HepG2 (cell line): ENCODE measurements around the gene OR8B12. TPM values are rescaled to one million over a fixed set of nuclear protein-coding genes. Genes with fewer than 3 reads are reported as not detected.

Experiments used
- ATAC-seq: fragments of 200-7000 bp; cut with Tn5 transposase; 3 replicates; pipeline ENCODE4 v1.9.1; 2020; ENCODE audit warnings: mild to moderate bottlenecking, moderate library complexity
- BruUV-seq: library from RNA; stranded (reverse); fragments of 400-500 nt; replicated peaks from 2 replicates; lab custom pipeline; 2021; lab: Mats Ljungman, UMichigan
- CTCF ChIA-PET: fragments of 300-600 bp; formaldehyde crosslinking; extraction: SDS; loops from one replicate; lab custom pipeline; 2021; ENCODE audit warnings: low total read pairs, inconsistent platforms, low intra/inter-chr PET ratio; lab: Yijun Ruan, JAX
- POLR2A ChIA-PET: fragments of 350-600 bp; sonication (Branson Sonifier 250); formaldehyde crosslinking; loops from one replicate; lab custom pipeline; 2020; ENCODE audit warnings: antibody characterized with exemption, inconsistent platforms; lab: Yijun Ruan, JAX
- DNase-seq: peaks from one replicate; pipeline ENCODE4 v3.0.0-alpha.2; 2015; ENCODE audit warnings: low spot score
- FAIRE-seq: peaks from 3 replicates; lab custom pipeline; 2011; peaks lifted over from hg19 to GRCh38; lab: Jason Lieb, UNC
- H2AFZ ChIP-seq: one replicate; pipeline ENCODE4 v1.6.1; 2011; ENCODE audit warnings: low read length, inconsistent platforms
- H3K27ac ChIP-seq: fragments of 300-600 bp; 3 replicates; pipeline ENCODE4 v1.8.0; 2011; ENCODE audit warnings: mixed run types, mild to moderate bottlenecking, mixed read lengths, low read length, inconsistent platforms; ENCODE audit not compliant: insufficient read depth; ENCODE audit errors: extremely low read length
- H3K27me3 ChIP-seq, 2 experiments: fragments of 200-600 bp in 1 of 2; 2 replicates in 1 of 2; 3 replicates in 1 of 2; pipeline versions ENCODE4 v1.6.0 to v1.8.0; 2011; ENCODE audit warnings: low read length in 2 of 2, mild to moderate bottlenecking in 2 of 2, moderate library complexity in 2 of 2, inconsistent platforms in 1 of 2; ENCODE audit not compliant: insufficient read depth in 2 of 2, control insufficient read depth in 1 of 2
- H3K36me3 ChIP-seq, 2 experiments: fragments of 200-600 bp in 1 of 2; replicated peaks in 1 of 2; 2 replicates in 1 of 2; 3 replicates in 1 of 2; pipeline versions ENCODE4 v1.5.1 to v1.8.0; 2011; ENCODE audit warnings: low read length in 2 of 2, inconsistent platforms in 1 of 2; ENCODE audit not compliant: insufficient read depth in 2 of 2, control insufficient read depth in 1 of 2
- H3K4me1 ChIP-seq: 2 replicates; pipeline ENCODE4 v1.5.1; 2012; ENCODE audit warnings: low read length, inconsistent platforms; ENCODE audit not compliant: insufficient read depth
- H3K4me2 ChIP-seq: 2 replicates; pipeline ENCODE4 v1.6.0; 2011; ENCODE audit warnings: low read depth, low read length, inconsistent platforms
- H3K4me3 ChIP-seq, 3 experiments: fragments of 200-600 bp in 1 of 3; sonication (generic), shearing (Covaris generic) in 1 of 3; replicated peaks in 1 of 3; 2 replicates each; pipeline ENCODE4 v1.5.1; 2011 to 2016; ENCODE audit warnings: low read length in 3 of 3, inconsistent platforms in 2 of 3, low read depth in 2 of 3, mild to moderate bottlenecking in 2 of 3, control low read depth in 1 of 3, mixed read lengths in 1 of 3; ENCODE audit not compliant: insufficient read depth in 1 of 3
- H3K79me2 ChIP-seq: one replicate; pipeline ENCODE4 v1.6.1; 2011; ENCODE audit warnings: low read length, inconsistent platforms; ENCODE audit not compliant: insufficient read depth
- H3K9ac ChIP-seq: 2 replicates; pipeline ENCODE4 v1.6.0; 2011; ENCODE audit warnings: mild to moderate bottlenecking, low read depth, low read length, inconsistent platforms; ENCODE audit not compliant: insufficient read depth
- H3K9me3 ChIP-seq: 2 replicates; pipeline ENCODE4 v1.5.1; 2012; ENCODE audit warnings: mild to moderate bottlenecking, low read length
- H4K20me1 ChIP-seq: 2 replicates; pipeline ENCODE4 v1.6.0; 2011; ENCODE audit warnings: inconsistent platforms, mild to moderate bottlenecking, low read length, moderate library complexity; ENCODE audit not compliant: insufficient read depth
- CTCF ChIP-seq: sonication (generic); formaldehyde crosslinking; IDR thresholded peaks from 2 replicates; pipeline ENCODE4 v1.5.0; 2020; ENCODE audit warnings: mild to moderate bottlenecking, missing genetic modification reagents, moderate library complexity
- GZF1 ChIP-seq: sonication (generic); formaldehyde crosslinking; IDR thresholded peaks from 2 replicates; pipeline ENCODE4 v1.5.1; 2020; ENCODE audit warnings: mild to moderate bottlenecking, missing genetic modification reagents
- HMGA1 ChIP-seq: sonication (generic); formaldehyde crosslinking; conservative IDR thresholded peaks from 2 replicates; pipeline ENCODE4 v1.4.0; 2020; ENCODE audit warnings: missing genetic modification reagents
- SMAD9 ChIP-seq: sonication (generic); formaldehyde crosslinking; IDR thresholded peaks from 2 replicates; pipeline ENCODE4 v1.5.1; 2020; ENCODE audit warnings: mild to moderate bottlenecking, missing genetic modification reagents
- SOX6 ChIP-seq, 2 experiments: fragments of 450-650 bp in 1 of 2; sonication (generic) in 1 of 2; formaldehyde crosslinking in 1 of 2; IDR thresholded peaks; 2 replicates each; pipeline versions ENCODE4 v1.4.0 to v1.6.1; 2017 to 2020; ENCODE audit warnings: antibody characterized with exemption in 1 of 2, mild to moderate bottlenecking in 1 of 2, missing genetic modification reagents in 1 of 2
- SRSF9 ChIP-seq: fragments of 200-400 bp; formaldehyde crosslinking; IDR thresholded peaks from 2 replicates; pipeline ENCODE4 v1.6.1; 2018; ENCODE audit warnings: borderline replicate concordance, mild to moderate bottlenecking, low read depth, low read length; ENCODE audit not compliant: insufficient read depth, poor library complexity, severe bottlenecking
- ZFP82 ChIP-seq: sonication (generic); formaldehyde crosslinking; IDR thresholded peaks from 2 replicates; pipeline ENCODE4 v1.5.1; 2020; ENCODE audit warnings: mild to moderate bottlenecking, missing genetic modification reagents, borderline replicate concordance
- ZNF512 ChIP-seq: sonication (generic); formaldehyde crosslinking; IDR thresholded peaks from 2 replicates; pipeline ENCODE4 v1.4.0; 2020; ENCODE audit warnings: mild to moderate bottlenecking, missing genetic modification reagents
- ZNF577 ChIP-seq: sonication (generic); formaldehyde crosslinking; IDR thresholded peaks from 2 replicates; pipeline ENCODE4 v1.4.0; 2020; ENCODE audit warnings: mild to moderate bottlenecking, low read depth, missing genetic modification reagents, borderline replicate concordance
- ZNF704 ChIP-seq: sonication (generic); formaldehyde crosslinking; IDR thresholded peaks from 2 replicates; pipeline ENCODE4 v1.8.1; 2023; ENCODE audit warnings: mild to moderate bottlenecking, inconsistent platforms, moderate library complexity, missing genetic modification reagents, borderline replicate concordance
- ZNF768 ChIP-seq: sonication (generic); formaldehyde crosslinking; IDR thresholded peaks from 2 replicates; pipeline ENCODE4 v1.4.0; 2020; ENCODE audit warnings: missing genetic modification reagents
- ZNF891 ChIP-seq: sonication (generic); formaldehyde crosslinking; IDR thresholded peaks from 2 replicates; pipeline ENCODE4 v1.5.0; 2020; ENCODE audit warnings: mild to moderate bottlenecking, missing genetic modification reagents
- WGBS: methylation state at CpG from one replicate; pipeline ENCODE4 v1.1.6; 2017; ENCODE audit warnings: low lambda C conversion rate; 5-methylcytosine and 5-hydroxymethylcytosine counted together
- in situ Hi-C: cut with HindIII; loops from 2 replicates; pipeline ENCODE4 v1.10.0; 2017; ENCODE audit warnings: low pct_unique_long_range_greater_than_20kb; ENCODE audit not compliant: extremely low pct_ligation_motif_present
- intact Hi-C: fragments of 100-400 bp; cut with micrococcal nuclease; formaldehyde crosslinking; loops from one replicate; pipeline ENCODE4 v1.10.0; 2022; ENCODE audit not compliant: unreplicated experiment
- polyA plus RNA-seq, 8 experiments: library from polyadenylated mRNA; depleted of rRNA in 3 of 8; stranded (reverse) in 7 of 8; unstranded in 1 of 8; fragments of >200 nt; fragmentation: Illumina TruSeq in 4 of 8; extraction: Trizol in 4 of 8; gene quantifications; 2 replicates each; pipeline versions ENCODE4 v1.2.1 to v1.2.3, GENCODE V29; 2011 to 2016; ENCODE audit warnings: low read depth in 4 of 8, missing spikeins in 1 of 8, mixed read lengths in 1 of 8; ENCODE audit not compliant: insufficient read depth in 1 of 8
- total RNA-seq, 5 experiments: library from RNA; depleted of rRNA; stranded (reverse); fragments of >200 nt; fragmentation: Illumina TruSeq; extraction: Trizol; gene quantifications; 2 replicates each; pipeline ENCODE4 v1.2.3, GENCODE V29; 2016; ENCODE audit warnings: low read depth in 1 of 5
- TF ChIP-seq, protein P1 (sequence below): fragments of 450-650 bp; IDR thresholded peaks from 2 replicates; pipeline ENCODE4 v1.6.1; 2017; ENCODE audit warnings: mild to moderate bottlenecking
- TF ChIP-seq, protein P2 (sequence below): sonication (generic); formaldehyde crosslinking; IDR thresholded peaks from 2 replicates; pipeline ENCODE4 v1.5.0; 2020; ENCODE audit warnings: missing genetic modification reagents, mild to moderate bottlenecking, borderline replicate concordance

Gene OR8B12
- total and polyA plus RNA-seq, 2 of the 13 experiments (the other 11 are each of a cell fraction or from before 2014, with no cell fraction given) = not detected

- no peak for TF ChIP-seq ZNF704 (CRISPR knock-in tag)
Observed at GRCh38 chr11:124499711-124500110, 43.7 kb downstream of the OR8B12 start (continued).

DNA sequence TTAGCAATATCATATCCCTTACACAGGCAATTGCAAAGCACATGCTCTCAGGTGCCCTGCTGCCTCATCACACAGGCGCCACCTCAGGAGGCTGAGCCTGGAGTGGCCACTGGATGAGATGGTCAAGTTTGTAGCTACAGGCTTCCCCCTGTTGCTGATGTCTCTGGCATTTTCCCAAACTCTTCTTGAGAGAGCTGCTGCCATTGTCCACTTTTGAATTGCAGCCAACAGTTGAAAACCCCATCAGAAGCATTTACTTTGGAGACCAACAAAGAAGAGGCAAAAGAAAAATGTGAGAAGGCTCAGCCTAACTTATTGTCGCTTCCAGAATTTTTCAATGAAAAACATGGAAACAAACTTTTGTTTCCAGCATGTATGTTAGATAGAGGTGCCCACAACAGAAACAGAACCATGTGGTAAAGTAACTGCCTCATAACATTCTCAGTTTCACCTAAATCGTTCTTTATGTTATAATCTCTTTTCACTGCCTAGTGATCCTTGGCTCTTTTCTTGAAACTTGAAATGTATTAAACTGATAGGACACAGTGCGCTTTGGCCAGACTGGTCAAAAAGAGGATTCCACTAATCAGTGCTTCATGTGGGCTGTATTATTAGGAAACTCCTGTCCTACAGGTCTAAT lies 50.3 kb downstream of the OR8B12 start:
- Histone ChIP-seq H3K9me3 (no peaks in the 10 kb centered on the region), H4K20me1 (no peaks in the 10 kb centered on the region), H3K27me3 (no peaks in the 10 kb centered on the region; a peak in 1 of 5 replicates), H3K4me1 (no peaks in the 10 kb centered on the region), H3K9ac (no peak overlapping the region), H3K36me3 (no peaks in the 10 kb centered on the region), H3K4me3 (no peak overlapping the region), H2AFZ (no peak overlapping the region), H3K27ac (no peak overlapping the region), H3K4me2 (no peak overlapping the region), H3K79me2 (no peaks in the 10 kb centered on the region)
- in situ Hi-C loops = no loop called here
- BruUV-seq = no TSS peak
- WGBS = 19% methylated on average over 4 of the region's 4 CpGs
- ChIA-PET POLR2A (no interaction called here), CTCF (no interaction called here)
- DNase-seq (no peak), ATAC-seq (no peak), FAIRE-seq (no peak)
- intact Hi-C loops = no loop called here
- no peak for TF ChIP-seq SMAD9 (CRISPR knock-in tag)
- TF ChIP-seq CTCF (CRISPR knock-in tag) = no peak
- TF ChIP-seq ZFP82 (CRISPR knock-in tag) = no peak
- TF ChIP-seq HMGA1 (CRISPR knock-in tag) = no peak
- TF ChIP-seq, protein P1, sequence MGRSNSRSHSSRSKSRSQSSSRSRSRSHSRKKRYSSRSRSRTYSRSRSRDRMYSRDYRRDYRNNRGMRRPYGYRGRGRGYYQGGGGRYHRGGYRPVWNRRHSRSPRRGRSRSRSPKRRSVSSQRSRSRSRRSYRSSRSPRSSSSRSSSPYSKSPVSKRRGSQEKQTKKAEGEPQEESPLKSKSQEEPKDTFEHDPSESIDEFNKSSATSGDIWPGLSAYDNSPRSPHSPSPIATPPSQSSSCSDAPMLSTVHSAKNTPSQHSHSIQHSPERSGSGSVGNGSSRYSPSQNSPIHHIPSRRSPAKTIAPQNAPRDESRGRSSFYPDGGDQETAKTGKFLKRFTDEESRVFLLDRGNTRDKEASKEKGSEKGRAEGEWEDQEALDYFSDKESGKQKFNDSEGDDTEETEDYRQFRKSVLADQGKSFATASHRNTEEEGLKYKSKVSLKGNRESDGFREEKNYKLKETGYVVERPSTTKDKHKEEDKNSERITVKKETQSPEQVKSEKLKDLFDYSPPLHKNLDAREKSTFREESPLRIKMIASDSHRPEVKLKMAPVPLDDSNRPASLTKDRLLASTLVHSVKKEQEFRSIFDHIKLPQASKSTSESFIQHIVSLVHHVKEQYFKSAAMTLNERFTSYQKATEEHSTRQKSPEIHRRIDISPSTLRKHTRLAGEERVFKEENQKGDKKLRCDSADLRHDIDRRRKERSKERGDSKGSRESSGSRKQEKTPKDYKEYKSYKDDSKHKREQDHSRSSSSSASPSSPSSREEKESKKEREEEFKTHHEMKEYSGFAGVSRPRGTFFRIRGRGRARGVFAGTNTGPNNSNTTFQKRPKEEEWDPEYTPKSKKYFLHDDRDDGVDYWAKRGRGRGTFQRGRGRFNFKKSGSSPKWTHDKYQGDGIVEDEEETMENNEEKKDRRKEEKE = no peak
- TF ChIP-seq SRSF9 = no peak
- TF ChIP-seq, protein P2, sequence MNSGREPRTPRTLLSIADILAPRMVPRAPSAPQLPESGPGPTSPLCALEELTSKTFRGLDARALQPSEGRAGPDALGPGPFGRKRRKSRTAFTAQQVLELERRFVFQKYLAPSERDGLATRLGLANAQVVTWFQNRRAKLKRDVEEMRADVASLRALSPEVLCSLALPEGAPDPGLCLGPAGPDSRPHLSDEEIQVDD (CRISPR knock-in tag) = no peak
- no peak for TF ChIP-seq ZNF768 (CRISPR knock-in tag)
- no peak for TF ChIP-seq ZNF512 (CRISPR knock-in tag)
- TF ChIP-seq GZF1 = no peak
- TF ChIP-seq SOX6 (IDR thresholded peaks at IDR 0.05) = no peak
- no peak for TF ChIP-seq SOX6 (CRISPR knock-in tag; IDR thresholded peaks at IDR 0.05)
- no peak for TF ChIP-seq ZNF891 (CRISPR knock-in tag)
- TF ChIP-seq ZNF577 (CRISPR knock-in tag) = no peak
